Gastroesophageal sphincter (tissue), 3 donors: Measurements from ENCODE around the gene APLP1.

ENCODE experiments used
- CTCF ChIP-seq, 4 experiments: fragments of 200-600 bp in 2 of 4; fragments of 450-650 bp in 2 of 4; sonication (generic) in 1 of 4; IDR thresholded peaks; one replicate each; pipeline ENCODE4 v1.5.1; 2017 to 2019; ENCODE audit warnings: antibody characterized with exemption in 4 of 4, mild to moderate bottlenecking in 2 of 4, moderate library complexity in 2 of 4
- EP300 ChIP-seq: sonication (generic); formaldehyde crosslinking; IDR thresholded peaks from one replicate; pipeline ENCODE4 v1.6.1; 2017; ENCODE audit warnings: antibody characterized with exemption, mild to moderate bottlenecking
- POLR2A ChIP-seq, 2 donors: fragments of 450-650 bp; IDR thresholded peaks; one replicate each; pipeline ENCODE4 v1.6.1; 2017; ENCODE audit warnings: antibody characterized with exemption in 2 of 2, mild to moderate bottlenecking in 2 of 2, moderate library complexity in 1 of 2
- POLR2AphosphoS5 ChIP-seq: sonication (generic); formaldehyde crosslinking; IDR thresholded peaks from one replicate; pipeline ENCODE4 v1.6.1; 2017; ENCODE audit warnings: antibody characterized with exemption

- TF ChIP-seq POLR2A (IDR thresholded peaks at IDR 0.05) (no peak), CTCF (IDR thresholded peaks at IDR 0.05) (no peak), POLR2AphosphoS5 (no peak), EP300 (no peak)
Measured at GRCh38 chr19:35898499-35898809, 30.1 kb downstream of the APLP1 start.
